Breast epithelium (tissue), 4 donors: Measurements from ENCODE around the gene MINDY2. TPM values are rescaled to one million over a fixed set of nuclear protein-coding genes. Genes with fewer than 3 reads are reported as not detected.

Source experiments
- DNase-seq, 2 donors: peaks; one replicate each; pipeline ENCODE4 v3.0.0-alpha.2; 2019; ENCODE audit warnings: low spot score in 2 of 2
- H3K27ac ChIP-seq, 2 donors: fragments of 200-600 bp; sonication (generic) in 1 of 2; one replicate each; pipeline ENCODE4 v1.5.1; 2016 to 2019; ENCODE audit warnings: mild to moderate bottlenecking in 1 of 2
- H3K27me3 ChIP-seq, 2 donors: fragments of 200-600 bp; sonication (generic) in 1 of 2; one replicate each; pipeline versions ENCODE4 v1.5.1 to v1.6.0; 2017 to 2019; ENCODE audit warnings: control low read depth in 1 of 2, mild to moderate bottlenecking in 1 of 2
- H3K36me3 ChIP-seq: fragments of 200-600 bp; one replicate; pipeline ENCODE4 v1.5.1; 2019
- H3K4me1 ChIP-seq, 2 donors: fragments of 200-600 bp; sonication (generic); one replicate each; pipeline ENCODE4 v1.5.1; 2016 to 2019; ENCODE audit warnings: control low read depth in 1 of 2
- H3K4me3 ChIP-seq, 3 donors: fragments of 200-600 bp; sonication (generic); 1 replicate in 2 of 3; 2 replicates in 1 of 3; pipeline ENCODE4 v1.5.1; 2016 to 2019; ENCODE audit warnings: mild to moderate bottlenecking in 3 of 3, moderate library complexity in 2 of 3
- H3K9me3 ChIP-seq, 2 donors: fragments of 200-600 bp; sonication (generic) in 1 of 2; one replicate each; pipeline ENCODE4 v1.5.1; 2016 to 2019; ENCODE audit warnings: control low read depth in 1 of 2
- POLR2A ChIP-seq: fragments of 450-650 bp; IDR thresholded peaks from one replicate; pipeline ENCODE4 v1.6.1; 2016; ENCODE audit warnings: antibody characterized with exemption, mild to moderate bottlenecking, moderate library complexity
- POLR2AphosphoS5 ChIP-seq, 3 donors: sonication (generic); formaldehyde crosslinking; IDR thresholded peaks; one replicate each; pipeline ENCODE4 v1.6.1; 2017; ENCODE audit warnings: antibody characterized with exemption in 3 of 3
- intact Hi-C: fragments of 100-400 bp; cut with DNase I; formaldehyde crosslinking; loops from one replicate; pipeline ENCODE4 v1.15.1; 2023; ENCODE audit warnings: low total_unique reads
- total RNA-seq, 3 donors: library from RNA; depleted of rRNA; stranded (reverse); fragments of >200 nt; gene quantifications; one replicate each; pipeline ENCODE4 v1.1.0, GENCODE V29; 2016
- TF ChIP-seq, protein P1 (sequence below), 3 donors: fragments of 450-650 bp; IDR thresholded peaks; one replicate each; pipeline ENCODE4 v1.5.1; 2016 to 2017; ENCODE audit warnings: antibody characterized with exemption in 3 of 3, mild to moderate bottlenecking in 3 of 3, moderate library complexity in 3 of 3

Gene MINDY2
- total RNA-seq, 3 donors from 2014 or later = 11.8 to 22.5 (median 17.7) TPM

DNA sequence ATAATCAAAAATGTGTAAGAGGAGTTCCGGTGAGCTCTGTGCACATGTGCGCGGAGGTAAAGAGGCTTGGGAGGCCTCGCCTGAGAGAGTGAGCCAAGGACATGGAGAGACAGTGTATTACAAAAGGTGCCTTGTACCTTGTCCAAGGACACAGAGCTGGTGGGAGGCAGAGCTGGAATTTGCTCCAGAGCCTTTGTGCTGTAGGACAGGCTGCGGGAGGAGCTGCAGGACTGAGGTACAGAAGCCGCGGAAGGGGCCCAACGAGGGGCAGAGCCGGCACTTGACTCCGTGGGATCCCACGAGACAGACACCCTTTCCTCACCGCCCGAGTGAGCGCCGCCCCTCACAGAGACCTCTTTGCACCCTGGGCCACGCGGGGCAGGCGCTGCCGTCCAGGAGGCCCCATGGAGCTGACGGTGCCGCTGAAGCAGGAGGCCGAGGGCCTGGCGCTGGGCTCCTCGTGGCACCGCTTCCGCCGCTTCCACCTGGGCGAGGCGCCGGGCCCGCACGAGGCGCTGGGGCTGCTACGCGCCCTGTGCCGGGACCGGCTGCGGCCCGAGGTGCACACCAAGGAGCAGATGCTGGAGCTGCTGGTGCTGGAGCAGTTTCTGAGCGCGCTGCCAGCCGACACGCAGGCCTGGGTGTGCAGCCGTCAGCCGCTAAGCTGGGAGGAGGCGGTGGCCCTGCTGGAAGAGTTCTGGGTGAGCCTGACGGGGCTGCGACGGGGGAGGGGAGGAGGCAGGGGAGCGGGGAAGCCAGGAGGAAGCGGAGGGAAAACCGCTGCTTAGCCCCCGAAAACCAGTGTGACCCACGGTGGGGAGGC is 93.7 kb downstream of the MINDY2 start:
- Histone ChIP-seq H3K4me3 (peak overlapping the region; percentile 38 to 65 (median 41)), H3K4me1 (no peaks in the 10 kb centered on the region), H3K36me3 (no peaks in the 10 kb centered on the region), H3K27me3 (no peaks in the 10 kb centered on the region), H3K27ac (peak overlapping the region in 1 of 2 donors; percentile 40), H3K9me3 (no peaks in the 10 kb centered on the region)
- intact Hi-C loops = no loop called here
- TF ChIP-seq POLR2A (no peak), POLR2AphosphoS5 (IDR thresholded peaks at IDR 0.05) (no peak)
- TF ChIP-seq, protein P1, sequence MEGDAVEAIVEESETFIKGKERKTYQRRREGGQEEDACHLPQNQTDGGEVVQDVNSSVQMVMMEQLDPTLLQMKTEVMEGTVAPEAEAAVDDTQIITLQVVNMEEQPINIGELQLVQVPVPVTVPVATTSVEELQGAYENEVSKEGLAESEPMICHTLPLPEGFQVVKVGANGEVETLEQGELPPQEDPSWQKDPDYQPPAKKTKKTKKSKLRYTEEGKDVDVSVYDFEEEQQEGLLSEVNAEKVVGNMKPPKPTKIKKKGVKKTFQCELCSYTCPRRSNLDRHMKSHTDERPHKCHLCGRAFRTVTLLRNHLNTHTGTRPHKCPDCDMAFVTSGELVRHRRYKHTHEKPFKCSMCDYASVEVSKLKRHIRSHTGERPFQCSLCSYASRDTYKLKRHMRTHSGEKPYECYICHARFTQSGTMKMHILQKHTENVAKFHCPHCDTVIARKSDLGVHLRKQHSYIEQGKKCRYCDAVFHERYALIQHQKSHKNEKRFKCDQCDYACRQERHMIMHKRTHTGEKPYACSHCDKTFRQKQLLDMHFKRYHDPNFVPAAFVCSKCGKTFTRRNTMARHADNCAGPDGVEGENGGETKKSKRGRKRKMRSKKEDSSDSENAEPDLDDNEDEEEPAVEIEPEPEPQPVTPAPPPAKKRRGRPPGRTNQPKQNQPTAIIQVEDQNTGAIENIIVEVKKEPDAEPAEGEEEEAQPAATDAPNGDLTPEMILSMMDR (IDR thresholded peaks at IDR 0.05) = no peak
- DNase-seq = no peak

DNA sequence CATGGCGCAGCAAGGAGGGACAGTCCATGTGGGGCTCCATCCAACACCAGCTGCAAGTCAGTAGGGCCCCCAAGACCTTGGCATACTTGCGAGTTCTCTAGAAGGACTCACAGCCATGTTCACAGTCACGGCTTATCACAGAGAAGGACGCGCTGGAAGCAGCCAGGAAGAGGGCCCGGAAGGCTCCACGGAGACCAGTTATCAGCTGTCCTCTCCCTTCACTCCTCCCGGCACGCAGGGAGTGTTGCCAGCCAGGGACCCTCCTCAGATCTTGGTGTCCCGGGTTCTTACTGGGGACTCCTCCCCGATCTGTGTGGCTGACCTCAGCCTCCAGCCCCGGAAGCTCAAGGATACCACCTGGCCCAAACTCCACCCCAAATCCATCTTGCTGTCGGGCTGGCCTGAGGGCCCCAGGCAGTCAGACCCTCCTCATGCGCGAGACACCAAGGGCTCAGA is 94.4 kb downstream of the MINDY2 start:
- H3K4me1 ChIP-seq = no peaks in the 10 kb centered on the region
- no peaks in the 10 kb centered on the region for H3K36me3 ChIP-seq
- intact Hi-C loops = no loop called here
- H3K4me3 ChIP-seq = peak overlapping the region; percentile 38 to 65 (median 41)
- no peaks in the 10 kb centered on the region for H3K27me3 ChIP-seq
- H3K9me3 ChIP-seq = no peaks in the 10 kb centered on the region
- no peak for DNase-seq
- peak overlapping the region in 1 of 2 donors; percentile 40 for H3K27ac ChIP-seq
- TF ChIP-seq, protein P1 (IDR thresholded peaks at IDR 0.05) = no peak
- TF ChIP-seq POLR2AphosphoS5 (IDR thresholded peaks at IDR 0.05) = no peak
- TF ChIP-seq POLR2A = no peak

DNA sequence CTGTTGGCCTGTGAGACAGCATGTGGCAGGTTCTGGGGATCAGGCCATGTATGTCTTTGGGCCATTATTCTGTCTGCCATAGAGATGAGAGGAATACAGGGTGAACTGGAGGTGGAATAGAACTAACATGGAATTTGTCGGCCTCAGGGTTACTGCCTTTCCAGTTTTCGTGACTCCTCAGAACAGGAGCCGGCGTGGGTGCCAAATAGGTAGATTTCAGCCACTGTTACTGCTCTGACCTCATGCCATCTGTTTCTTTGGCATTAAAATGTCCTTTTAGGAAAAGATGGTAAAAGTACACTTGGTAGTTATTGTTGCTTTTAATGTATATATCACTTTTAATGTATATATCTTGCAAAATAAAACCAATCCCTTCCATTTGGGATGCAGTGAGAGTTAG is 96.8 kb downstream of the MINDY2 start:
- H3K9me3 ChIP-seq = no peaks in the 10 kb centered on the region
- H3K27me3 ChIP-seq = no peaks in the 10 kb centered on the region
- DNase-seq = no peak
- intact Hi-C loops = no loop called here
- no peaks in the 10 kb centered on the region for H3K36me3 ChIP-seq
- TF ChIP-seq POLR2A (no peak), POLR2AphosphoS5 (IDR thresholded peaks at IDR 0.05) (no peak)
- TF ChIP-seq, protein P1 (IDR thresholded peaks at IDR 0.05) = no peak
- H3K4me3 ChIP-seq = no peak overlapping the region
- H3K27ac ChIP-seq = no peak overlapping the region
- H3K4me1 ChIP-seq = no peaks in the 10 kb centered on the region

DNA sequence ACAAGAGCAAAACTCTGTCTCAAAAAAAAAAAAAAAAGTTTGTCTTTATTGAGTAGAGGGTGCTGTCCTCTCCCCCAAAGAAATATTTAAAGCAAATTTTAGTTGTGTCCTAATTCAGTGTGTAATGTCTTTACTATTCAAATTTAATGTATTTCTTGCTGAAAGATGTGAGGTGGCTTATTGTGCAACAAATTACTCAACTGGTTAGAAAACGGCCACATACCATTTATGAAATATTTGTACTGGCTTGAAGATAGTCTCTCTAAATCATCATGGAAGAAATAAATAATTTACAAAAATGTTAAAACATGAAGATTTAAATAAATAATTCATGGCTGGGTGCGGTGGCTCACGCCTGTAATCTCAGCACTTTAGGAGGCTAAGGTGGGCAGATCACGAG is 99.3 kb downstream of the MINDY2 start:
- no peaks in the 10 kb centered on the region for H3K9me3 ChIP-seq
- no peaks in the 10 kb centered on the region for H3K4me1 ChIP-seq
- H3K27ac ChIP-seq = no peak overlapping the region
- intact Hi-C loops = no loop called here
- H3K4me3 ChIP-seq = no peak overlapping the region
- no peak for DNase-seq
- no peaks in the 10 kb centered on the region for H3K27me3 ChIP-seq
- H3K36me3 ChIP-seq = no peaks in the 10 kb centered on the region
- TF ChIP-seq POLR2A (no peak), POLR2AphosphoS5 (IDR thresholded peaks at IDR 0.05) (no peak)
- TF ChIP-seq, protein P1 (IDR thresholded peaks at IDR 0.05) = no peak

DNA sequence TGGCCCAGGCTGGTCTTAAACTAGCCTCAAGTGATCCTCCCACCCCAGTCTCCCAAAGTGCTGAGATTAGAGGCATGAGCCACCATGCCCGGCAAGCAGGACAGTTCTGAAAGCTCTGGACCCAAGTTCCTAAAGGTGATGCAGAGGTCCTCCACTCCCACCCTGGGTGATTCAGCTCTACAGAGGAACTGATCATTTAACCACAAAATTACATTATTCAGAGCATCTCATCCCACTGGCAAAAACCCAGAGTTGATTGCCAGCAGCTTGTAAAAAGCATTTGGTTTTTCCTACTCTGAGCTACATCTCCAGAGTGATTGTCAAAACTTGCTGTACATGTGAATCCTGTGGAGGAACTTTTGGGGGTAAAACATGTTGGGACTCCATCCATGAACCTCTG is 102.2 kb downstream of the MINDY2 start:
- Histone ChIP-seq H3K4me1 (no peaks in the 10 kb centered on the region), H3K9me3 (no peaks in the 10 kb centered on the region), H3K36me3 (no peaks in the 10 kb centered on the region), H3K27me3 (no peaks in the 10 kb centered on the region), H3K4me3 (no peak overlapping the region), H3K27ac (no peak overlapping the region)
- intact Hi-C loops = no loop called here
- TF ChIP-seq POLR2AphosphoS5 (IDR thresholded peaks at IDR 0.05) (no peak), POLR2A (no peak)
- TF ChIP-seq, protein P1 (IDR thresholded peaks at IDR 0.05) = no peak
- no peak for DNase-seq
